DMS153 (cell line): ENCODE results near the gene C10orf143.
A peak's percentile ranks its signal among the peaks of the same experiment; 100 is the strongest.
"Not testable (repeated sequence)": the region's sequence is repeated elsewhere in the genome, so short reads cannot be mapped to it uniquely, and the experiment has no call there.

Experiments used
- DNase-seq: peaks from one replicate; lab custom pipeline; 2025; lab: John Stamatoyannopoulos, UW

C10orf143 gene

GRCh38 chr10:130029209-130029608 lies 81.4 kb downstream of the C10orf143 start:
- DNase-seq = no peak

- no peak for DNase-seq
Measured at GRCh38 chr10:130028465-130028819, 82.2 kb downstream of the C10orf143 start.

DNA sequence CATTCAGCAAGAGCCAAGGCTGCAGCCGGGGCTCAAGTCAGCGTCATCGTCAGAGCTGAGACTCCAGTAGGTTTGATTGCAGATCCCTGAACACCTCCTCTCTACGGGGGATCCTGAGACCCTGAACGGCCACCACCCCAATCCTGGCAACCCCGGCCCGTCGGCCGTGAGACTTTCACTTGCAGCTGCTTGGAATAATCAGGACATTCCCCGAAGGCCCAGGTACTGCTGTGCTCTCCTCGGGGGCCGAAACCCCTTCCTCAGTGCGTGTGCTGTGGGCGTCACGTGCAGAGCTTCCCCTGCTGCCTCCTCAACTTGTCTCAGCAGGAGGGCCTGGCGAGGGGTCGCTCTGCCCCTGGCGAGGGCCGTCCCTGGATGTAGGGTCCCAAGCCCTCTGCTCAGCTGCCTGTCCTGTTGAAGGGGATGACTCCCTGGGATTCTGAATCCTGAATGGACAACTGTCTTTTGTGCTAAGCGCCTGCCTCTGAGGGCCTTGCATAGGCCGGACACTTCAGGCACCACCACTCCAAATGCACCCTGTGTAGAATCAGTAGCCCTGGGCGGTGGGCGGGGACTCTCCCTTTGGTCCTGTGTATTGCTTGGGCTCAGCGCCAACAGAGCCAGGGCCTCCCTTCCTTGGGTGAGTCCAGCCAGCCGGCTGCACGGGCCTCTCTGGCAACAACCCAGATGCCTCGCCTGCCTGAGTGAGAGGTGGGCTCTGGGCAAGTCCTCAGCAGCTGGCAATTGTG lies 82.7 kb downstream of the C10orf143 start:
- peak; percentile 51 for DNase-seq

DNA sequence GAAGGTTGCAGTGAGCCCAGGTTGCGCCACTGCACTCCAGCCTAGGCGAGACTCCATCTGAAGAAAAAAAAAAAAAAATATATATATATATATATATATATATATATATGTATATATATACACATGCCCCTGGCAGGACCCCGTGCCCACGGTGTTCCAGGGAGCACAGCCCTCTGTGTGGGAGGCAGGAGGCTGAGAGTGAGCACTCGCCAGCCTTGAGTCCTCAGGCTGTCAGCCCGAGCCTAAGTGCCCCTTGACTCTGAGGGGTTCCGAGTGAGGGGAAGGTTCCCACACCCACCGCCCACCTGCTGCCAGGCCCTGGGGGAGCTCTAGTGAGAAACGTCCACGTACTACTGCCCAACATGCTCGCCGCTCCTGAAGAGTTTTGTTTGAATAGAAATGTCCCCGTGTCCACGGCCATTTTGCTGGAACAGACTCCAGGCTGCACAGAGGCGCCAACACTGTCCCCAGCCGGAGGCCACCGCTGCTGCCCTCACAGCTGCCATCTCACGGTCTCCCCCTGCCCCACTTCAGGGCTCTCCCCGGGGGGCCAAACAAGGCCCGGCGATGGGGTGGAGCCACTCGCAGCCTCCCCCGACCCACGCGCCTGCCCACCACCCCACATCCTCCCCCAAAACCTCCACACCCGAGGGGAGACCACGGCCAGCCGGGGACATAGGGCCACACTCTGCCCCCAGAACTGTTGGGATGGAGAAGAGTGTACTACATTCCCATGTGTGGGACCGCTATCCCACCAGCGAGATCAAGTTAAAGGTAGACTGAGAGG lies 83.8 kb downstream of the C10orf143 start:
- DNase-seq = no peak

- DNase-seq = no peak
Measured at GRCh38 chr10:130025811-130026485, 84.7 kb downstream of the C10orf143 start.

DNA sequence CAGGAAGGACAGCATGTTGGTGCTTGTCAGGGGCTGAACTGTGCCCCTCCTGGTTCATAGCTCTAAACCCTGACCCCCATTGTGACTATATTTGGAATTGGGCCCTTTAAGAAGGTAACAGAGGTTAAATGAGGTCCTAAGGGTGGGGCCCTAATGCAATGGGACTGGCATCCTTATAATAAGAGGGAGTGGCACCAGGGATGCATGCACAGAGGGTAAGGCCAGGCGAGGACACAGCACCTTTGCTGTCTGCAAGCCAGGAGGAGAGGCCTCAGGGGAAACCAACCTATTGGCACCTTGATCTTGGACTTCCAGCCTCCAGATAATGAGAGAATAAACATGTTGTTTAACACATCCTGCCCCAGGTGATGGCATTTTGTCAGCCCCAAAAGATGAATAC lies 85.3 kb downstream of the C10orf143 start:
- DNase-seq = no peak

DNA sequence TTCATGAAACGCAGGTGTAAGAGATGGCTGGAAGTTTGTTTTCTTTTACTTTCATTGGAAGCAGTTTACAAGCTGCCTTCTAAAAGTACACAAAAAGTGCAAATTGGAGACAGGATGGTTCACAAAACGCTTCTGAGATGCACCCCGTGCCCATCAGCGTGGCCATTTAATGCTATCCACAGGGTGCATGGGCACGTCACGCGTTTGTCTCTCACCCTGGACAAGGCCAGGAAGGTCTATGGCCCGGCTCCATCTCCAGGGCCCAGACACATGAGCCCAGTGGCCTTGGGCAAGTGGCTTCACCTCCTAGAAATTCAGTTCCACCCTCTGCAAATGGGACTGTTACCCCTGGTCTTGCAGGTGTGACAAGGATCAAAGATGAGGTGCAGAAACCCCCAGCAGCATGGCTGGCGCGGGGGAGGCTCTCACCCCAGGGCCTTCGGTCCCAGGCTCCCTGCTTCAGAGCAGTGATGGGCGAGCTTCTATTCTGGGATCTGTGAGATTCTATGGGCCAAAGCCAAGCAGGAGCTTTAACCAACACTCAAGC lies 85.8 kb downstream of the C10orf143 start:
- no peak for DNase-seq

DNA sequence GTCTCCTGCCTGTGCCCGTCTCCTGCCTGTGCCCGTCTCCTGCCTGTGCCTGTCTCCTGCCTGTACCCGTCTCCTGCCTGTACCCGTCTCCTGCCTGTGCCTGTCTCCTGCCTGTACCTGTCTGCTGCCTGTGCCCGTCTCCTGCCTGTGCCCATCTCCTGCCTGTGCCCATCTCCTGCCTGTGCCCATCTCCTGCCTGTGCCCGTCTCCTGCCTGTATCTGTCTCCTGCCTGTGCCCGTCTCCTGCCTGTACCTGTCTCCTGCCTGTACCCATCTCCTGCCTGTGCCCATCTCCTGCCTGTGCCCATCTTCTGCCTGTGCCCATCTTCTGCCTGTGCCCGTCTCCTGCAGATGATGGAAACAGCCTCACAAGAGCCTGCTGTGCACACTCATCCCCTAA lies 86.3 kb downstream of the C10orf143 start:
- DNase-seq = not testable (repeated sequence)

- no peak for DNase-seq
Measured at GRCh38 chr10:130023454-130024230, 87.0 kb downstream of the C10orf143 start.

DNA sequence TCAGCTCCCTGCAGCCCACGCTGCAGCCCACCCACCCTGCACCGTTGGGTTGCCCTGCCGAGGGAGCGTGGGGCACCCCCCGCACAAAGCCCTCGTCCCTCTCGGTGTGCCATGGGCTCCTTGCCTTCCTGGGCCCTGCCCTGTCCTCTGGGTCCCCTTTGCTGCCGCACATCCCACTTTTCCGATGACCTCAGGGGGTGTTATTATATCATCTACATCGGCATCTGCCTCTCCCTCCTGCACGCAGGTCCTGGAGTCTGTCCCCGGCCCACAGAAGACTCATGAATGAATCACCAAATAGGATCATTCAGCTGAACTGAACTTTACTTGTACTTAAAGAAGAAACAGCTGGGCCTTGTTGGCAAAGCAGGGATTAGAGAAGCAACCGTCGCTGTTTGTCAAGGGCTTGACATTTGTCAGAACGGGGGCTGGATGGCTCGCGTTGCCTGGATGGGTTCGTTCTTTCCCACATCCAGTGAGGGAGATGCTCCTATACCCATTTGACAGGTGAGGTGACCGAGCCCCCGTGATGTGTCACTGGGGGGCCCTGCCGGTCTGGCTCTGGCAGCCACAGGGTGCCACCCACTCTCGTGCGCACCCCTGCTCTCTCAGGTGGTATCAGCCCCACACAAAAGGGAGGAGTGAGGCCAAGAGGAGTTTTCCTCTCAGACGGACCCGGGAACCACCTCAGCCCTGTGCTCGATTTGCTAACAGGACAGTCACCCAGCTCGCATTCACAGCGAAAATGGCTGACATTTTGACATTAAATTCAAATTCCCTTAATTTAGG lies 87.9 kb downstream of the C10orf143 start:
- DNase-seq = no peak

- DNase-seq = no peak
Measured at GRCh38 chr10:130022086-130022485, 88.5 kb downstream of the C10orf143 start.

DNA sequence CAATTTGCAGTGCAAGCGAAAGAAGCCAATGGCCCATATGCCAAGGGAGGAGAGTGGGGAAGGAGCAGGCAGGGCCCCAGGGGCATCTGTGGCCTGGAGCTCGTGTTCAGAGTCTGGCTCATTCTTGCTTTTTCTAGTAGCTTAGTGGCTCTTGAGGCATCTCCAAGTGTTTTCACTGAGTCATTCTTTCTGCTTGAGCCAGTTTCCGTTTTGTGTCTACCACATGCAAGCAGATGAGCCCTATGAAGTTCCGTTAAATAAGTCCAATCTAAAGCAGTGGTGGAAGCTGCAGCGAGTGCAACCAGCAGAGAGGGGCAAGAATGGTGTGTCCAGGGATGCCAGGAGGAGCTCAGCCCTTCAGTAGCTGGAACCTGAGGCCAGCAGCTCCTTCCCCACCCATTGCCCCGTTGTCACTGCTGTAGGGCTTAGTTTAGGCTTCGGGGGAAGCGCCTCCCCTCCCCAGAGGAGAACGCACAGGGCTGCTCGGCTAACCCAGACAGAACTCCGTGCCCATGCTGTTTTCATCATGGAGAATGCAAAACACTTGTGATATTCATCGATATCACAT lies 89.2 kb downstream of the C10orf143 start:
- no peak for DNase-seq

GRCh38 chr10:130020651-130021382 lies 89.8 kb downstream of the C10orf143 start:
- DNase-seq = no peak

DNA sequence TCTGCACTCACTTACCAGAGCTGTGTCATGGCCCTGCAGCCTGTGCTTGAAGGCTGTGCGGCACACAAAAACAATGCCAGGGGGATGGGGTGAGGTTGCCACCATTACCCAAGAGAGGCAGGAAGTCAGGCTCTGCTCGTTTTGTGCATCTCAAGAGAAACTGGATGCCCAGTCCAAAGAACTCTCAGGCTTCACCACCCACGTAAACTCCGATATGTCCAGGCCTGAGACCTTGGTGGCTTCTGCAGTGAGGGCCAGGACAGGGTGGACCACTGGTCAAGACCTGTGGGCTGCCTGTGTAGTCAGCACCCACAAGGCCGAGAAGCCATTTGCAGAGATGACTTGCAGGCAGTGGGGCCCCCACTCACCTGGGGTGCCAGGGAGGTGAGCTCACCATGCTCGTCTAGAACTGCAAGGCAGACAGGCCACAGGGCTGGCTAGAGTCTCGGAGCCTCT lies 91.9 kb downstream of the C10orf143 start:
- no peak for DNase-seq

GRCh38 chr10:130018265-130018664 lies 92.4 kb downstream of the C10orf143 start:
- DNase-seq = no peak

DNA sequence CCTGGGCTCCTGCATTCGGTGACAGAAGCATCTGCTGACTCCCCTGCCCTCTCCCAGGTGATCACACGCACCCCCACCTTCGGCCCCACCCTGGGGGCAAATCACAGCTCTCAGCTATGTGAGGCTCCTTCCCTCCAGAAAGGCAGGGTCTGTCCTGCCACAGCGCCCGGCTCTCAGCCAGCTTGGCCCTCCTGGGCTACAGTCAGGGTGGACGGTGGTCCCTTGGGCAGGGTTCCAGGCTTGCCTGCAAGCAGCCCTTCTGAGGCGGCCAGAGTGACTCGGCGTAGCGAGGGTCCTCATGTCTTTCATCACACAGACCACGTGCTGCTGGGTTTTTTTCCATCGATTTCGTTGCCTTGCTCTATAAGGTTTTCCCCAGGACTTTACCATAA lies 93.0 kb downstream of the C10orf143 start:
- no peak for DNase-seq

- DNase-seq = no peak
Measured at GRCh38 chr10:130016993-130017630, 93.5 kb downstream of the C10orf143 start.

- DNase-seq = no peak
Measured at GRCh38 chr10:130016095-130016494, 94.5 kb downstream of the C10orf143 start.

DNA sequence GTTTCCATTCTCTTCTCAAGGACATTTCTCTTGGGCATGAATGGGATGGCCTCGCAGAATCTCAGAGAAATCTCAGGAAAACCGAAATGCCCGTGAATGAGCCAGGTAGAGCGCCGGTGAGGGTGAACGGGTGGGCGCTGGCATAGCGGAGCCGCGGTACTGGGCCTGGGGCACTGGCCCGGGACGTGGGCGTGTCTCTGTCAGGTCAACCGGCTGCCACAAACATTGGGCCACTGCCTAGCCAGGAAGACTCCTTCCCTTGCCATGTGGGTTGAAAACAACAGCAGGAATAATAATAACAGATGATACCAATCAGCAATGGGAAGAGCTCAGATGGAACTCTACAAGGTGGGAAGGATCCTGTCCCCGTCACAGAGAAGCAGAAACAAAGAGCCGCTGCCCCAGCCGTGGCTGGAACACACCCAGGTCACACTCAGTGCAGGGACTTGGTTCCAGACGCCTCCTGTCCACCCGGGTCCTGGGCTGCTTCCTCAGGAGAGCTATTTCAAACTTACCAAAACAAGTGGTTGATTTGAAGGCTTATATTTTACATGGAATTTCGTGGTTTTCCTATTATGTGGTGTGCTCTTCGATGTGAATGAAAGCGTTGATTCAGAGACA lies 95.4 kb downstream of the C10orf143 start:
- no peak for DNase-seq
